Right renal pelvis (tissue), 4 donors: ENCODE measurements around the gene HACE1. TPM values are rescaled to one million over a fixed set of nuclear protein-coding genes. Genes with fewer than 3 reads are reported as not detected.

Experiments
- DNase-seq, 4 donors: peaks; one replicate each; pipeline ENCODE4 v3.0.0-alpha.2; 2013; ENCODE audit warnings: low read depth in 4 of 4, low spot score in 3 of 4, missing footprints in 1 of 4
- polyA plus RNA-seq, 4 donors: library from polyadenylated mRNA; unstranded; fragments of 120-200 nt; gene quantifications; one replicate each; pipeline ENCODE4 v1.2.1, GENCODE V29; 2013; ENCODE audit not compliant: insufficient read length in 4 of 4

The HACE1 gene
- polyA plus RNA-seq, 4 donors, result 18.5 to 26.0 (median 22.3) TPM

DNA sequence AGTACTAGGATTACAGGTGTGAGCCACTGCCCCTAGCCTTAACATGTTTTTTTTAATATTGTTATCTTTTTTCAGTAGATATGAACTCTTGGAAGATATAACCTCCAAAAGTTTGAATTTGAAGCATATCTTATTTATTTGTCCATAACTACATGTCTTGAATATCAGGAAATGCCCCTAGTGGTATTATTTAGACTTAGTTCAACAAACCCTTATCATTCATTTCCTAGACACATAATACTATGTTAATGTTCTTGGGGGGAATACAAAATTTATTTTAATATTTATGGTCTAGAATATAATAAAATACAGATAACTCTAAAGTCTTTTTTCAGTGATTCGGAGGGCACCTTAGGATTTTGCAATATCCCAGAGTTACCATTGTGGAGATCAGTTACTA lies 160.7 kb downstream of the HACE1 start:
- DNase-seq, result no peak

GRCh38 chr6:104692008-104692407 lies 167.7 kb downstream of the HACE1 start:
- no peak for DNase-seq

- no peak for DNase-seq
These were observed 170.0 kb downstream of the HACE1 start for GRCh38 chr6:104689551-104690205.

GRCh38 chr6:104688283-104688969 lies 171.3 kb downstream of the HACE1 start:
- DNase-seq, result no peak

- DNase-seq, result no peak
These were observed 173.1 kb downstream of the HACE1 start for GRCh38 chr6:104686550-104687175.

DNA sequence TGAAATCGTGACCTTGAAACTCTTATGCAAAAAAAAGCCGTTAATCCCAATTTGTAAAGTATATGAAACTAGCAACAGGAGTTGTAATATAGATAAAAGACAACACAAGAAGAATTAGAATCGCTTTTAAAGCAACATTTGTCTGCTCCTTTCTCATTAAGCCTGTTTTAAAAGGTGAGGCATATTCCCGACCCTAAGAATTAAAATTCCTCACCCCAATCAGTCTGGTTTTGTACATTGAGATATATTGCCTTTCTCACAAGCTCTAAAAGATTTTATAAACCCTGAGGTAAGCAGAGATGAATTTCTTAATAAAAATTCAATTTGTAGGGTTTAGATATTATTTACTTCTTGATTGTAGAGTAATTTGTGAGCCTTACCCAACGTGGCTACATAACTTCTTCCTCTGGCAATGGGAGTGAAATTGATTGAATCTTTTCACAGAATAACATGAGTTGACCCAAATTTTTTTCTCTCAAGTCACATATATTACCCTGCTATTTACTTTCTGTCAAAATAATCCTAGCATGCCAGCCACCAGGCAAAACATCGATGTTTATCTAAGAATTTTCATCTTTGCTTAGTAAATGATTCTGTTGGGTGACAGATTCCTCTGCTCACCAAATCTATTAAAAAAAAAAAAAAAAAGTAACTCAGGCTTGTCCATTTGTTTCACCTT lies 173.7 kb downstream of the HACE1 start:
- DNase-seq, result no peak

GRCh38 chr6:104684911-104685415 lies 174.8 kb downstream of the HACE1 start:
- no peak for DNase-seq

DNA sequence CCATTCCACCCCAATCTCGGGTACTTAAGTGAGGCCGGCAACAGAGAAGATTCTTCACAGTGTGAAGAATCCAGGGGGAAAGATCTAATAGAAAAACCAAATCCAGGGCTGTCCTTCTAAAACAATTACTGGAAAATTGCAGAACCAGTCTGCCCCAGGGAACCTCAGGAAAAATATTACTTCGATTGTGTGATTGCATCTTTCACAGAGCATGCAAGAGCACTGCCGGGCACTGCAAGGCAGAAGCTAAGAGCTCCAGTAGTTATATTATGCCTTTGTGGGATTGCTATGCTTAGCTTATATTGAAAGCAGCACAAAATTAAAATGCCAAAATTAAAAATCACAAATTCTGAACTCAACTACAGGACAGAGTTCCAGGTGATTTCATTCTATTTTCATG lies 175.9 kb downstream of the HACE1 start:
- DNase-seq, result no peak

GRCh38 chr6:104682722-104683643 lies 176.7 kb downstream of the HACE1 start:
- DNase-seq, result peak in 1 of 4 donors; percentile 32

DNA sequence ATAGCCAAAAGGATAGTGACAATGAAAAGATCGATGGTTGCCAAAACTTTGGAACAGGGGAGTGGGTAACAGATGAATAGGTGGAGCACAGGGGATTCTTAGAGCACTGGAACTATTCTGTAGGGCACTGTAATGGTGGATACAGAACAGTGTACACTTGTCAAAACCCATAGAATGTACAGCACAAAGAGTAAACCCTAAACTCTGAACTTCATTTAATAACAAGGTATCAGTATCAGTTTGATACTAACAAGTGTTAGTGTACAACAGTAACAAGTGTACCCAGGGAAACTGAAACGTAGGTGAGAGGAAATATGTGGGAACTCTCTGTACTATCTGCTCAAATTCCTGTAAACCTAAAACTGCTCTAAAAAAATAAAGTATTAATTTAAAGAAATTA lies 179.2 kb downstream of the HACE1 start:
- DNase-seq, result no peak

DNA sequence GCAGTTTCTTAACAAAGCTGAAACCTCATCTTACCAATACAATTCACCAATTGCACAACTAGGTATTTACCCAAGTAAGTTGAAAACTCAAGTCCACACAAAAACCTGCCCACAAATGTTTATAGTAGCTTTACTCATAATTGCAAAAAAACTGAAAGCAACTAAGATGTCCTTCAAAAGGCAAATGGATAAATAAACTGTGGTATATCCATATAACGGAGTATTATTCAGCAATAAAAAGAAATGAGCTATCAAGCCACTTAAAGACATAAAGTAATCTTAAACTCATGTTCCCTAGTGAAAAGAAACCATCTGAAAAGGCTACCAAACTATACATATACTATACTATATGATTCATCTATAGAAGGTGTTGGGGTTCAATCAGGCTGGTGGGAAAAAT lies 179.7 kb downstream of the HACE1 start:
- DNase-seq, result no peak

Other genes starting within 250 kb of the HACE1 start
- gene LIN28B, start 97.2 kb upstream of the HACE1 start, polyA plus RNA-seq, result under 1 TPM; 0.08 to 0.17 (median 0.17) TPM